NCI-H2196 treated with DMSO at 0.1 percent for 48 hours (cell line): Measurements from ENCODE around the gene SLC10A6.

Source experiments
- DNase-seq: peaks from one replicate; lab custom pipeline; 2025; ENCODE audit not compliant: unreplicated experiment; lab: John Stamatoyannopoulos, UW

Gene SLC10A6

DNA sequence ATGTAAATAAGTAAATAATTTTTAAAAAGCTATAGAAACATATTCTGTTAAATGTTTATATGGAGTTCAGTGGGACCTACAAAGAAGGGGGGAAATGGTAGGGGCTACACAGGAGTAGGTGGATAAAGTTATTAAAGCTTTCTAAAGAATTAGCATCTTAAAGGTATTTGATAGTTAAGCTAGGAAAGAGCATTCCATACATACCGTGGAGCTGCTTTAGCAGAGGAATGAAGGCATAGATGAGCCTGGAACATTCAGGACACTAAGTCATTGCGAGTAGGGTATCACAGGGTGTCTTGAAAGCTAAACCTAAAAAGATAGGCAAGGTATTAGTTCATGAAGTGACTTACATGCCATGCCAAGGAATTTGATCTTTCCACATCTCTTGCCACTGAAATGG lies 60.4 kb downstream of the SLC10A6 start:
- no peak for DNase-seq

DNA sequence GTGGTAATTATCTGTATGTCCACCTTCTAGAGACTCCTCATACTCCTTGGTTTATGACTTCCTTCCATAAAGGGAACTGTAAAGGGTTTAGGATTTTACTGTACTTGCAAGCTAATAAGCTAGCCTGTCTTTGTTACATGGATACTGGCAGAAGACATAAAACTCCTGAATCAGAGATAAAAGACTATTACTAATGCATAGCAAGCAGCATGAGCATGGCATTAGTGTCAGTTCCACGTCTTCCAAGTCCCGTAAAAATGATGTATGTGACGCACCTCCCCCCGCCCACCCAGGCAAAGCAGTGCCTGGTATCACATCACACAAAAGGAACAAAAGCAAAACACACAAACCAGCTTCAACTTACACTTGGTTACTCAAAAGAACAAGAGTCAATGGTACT lies 71.0 kb downstream of the SLC10A6 start:
- DNase-seq: no peak

DNA sequence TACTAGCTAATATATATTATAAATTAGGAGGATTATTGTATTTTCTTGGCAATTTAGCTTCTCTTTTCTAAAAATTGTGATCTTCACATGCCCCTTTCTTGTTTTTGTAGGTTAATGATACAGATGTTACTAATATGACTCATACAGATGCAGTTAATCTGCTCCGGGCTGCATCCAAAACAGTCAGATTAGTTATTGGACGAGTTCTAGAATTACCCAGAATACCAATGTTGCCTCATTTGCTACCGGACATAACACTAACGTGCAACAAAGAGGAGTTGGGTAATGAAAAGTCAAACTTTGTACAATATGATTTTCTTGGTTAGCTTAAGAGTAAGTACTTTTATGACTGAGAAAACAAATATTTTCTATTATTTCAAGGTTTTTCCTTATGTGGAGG lies 74.1 kb downstream of the SLC10A6 start:
- no peak for DNase-seq
